VCaP (cell line): ENCODE measurements around the gene FGF9.

ENCODE experiments used
- H3K27ac ChIP-seq: fragments of 450-650 bp; 2 replicates; pipeline ENCODE4 v1.5.1; 2017
- TF ChIP-seq, protein P1 (sequence below): fragments of 450-650 bp; conservative IDR thresholded peaks from 2 replicates; pipeline ENCODE4 v1.5.1; 2017; ENCODE audit warnings: mild to moderate bottlenecking, moderate library complexity

The FGF9 gene

DNA sequence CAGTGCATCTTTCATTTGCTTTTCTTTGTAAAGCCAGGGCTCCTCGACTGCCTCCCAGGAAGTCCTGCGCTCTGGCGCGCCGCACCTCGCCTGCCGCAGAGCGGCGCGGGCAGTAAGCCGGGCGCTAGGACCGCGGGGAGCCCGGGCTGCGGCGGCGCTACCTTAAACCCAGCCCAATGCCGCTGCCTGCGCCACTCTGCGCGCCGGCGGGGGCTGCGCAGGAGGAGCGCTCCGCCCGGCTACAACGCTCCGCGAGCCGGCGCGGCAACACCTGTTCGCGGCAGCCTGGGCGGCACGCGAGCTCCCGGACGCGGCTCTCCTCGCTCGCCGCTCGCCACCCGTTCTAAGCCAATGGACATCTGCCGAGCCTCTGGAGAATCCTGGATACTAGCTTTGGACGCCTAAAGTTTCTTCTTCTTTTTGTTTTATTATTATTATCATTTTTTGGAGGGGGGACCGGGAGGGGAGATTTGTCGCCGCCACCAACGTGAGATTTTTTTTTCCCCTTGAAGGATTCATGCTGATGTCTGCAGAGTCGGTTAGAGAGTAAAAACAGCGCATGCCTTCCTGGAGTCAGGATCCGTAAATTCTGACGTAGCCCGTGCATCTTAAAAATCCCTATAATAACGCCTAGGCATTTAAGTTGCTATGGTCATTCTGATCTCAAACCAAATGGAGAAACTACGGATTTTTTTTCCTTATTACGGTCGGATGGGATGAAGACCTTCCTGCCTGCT, at the start of gene FGF9:
FGF9 (plus strand) TSS at position 191 of the 737 bp plus-strand sequence. CDS start 840 bp downstream, outside the sequence.
- TF ChIP-seq, protein P1, sequence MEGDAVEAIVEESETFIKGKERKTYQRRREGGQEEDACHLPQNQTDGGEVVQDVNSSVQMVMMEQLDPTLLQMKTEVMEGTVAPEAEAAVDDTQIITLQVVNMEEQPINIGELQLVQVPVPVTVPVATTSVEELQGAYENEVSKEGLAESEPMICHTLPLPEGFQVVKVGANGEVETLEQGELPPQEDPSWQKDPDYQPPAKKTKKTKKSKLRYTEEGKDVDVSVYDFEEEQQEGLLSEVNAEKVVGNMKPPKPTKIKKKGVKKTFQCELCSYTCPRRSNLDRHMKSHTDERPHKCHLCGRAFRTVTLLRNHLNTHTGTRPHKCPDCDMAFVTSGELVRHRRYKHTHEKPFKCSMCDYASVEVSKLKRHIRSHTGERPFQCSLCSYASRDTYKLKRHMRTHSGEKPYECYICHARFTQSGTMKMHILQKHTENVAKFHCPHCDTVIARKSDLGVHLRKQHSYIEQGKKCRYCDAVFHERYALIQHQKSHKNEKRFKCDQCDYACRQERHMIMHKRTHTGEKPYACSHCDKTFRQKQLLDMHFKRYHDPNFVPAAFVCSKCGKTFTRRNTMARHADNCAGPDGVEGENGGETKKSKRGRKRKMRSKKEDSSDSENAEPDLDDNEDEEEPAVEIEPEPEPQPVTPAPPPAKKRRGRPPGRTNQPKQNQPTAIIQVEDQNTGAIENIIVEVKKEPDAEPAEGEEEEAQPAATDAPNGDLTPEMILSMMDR, result no peak
- no peak within 1 kb of the TSS for H3K27ac ChIP-seq

DNA sequence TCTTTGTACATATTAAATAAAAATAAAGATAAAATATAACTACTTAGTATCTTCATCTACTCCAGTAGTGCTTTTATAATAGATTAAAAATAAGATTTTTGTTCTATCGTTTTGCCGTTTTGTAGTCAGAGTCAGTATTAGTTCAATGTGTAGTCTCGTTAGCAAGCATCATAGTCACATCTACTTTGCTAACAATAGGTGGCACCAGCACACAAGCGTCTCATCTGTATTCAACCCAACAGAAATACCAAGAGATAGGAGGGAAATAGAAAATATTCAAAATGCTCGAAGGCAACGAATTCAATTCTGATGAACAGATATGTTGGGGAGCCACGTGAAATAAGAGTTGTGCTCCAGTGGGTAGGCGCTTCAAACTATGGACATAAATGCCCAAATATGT, 45.5 kb upstream of the FGF9 start:
- H3K27ac ChIP-seq, result no peak overlapping the region
- TF ChIP-seq, protein P1, result peak; percentile 85

DNA sequence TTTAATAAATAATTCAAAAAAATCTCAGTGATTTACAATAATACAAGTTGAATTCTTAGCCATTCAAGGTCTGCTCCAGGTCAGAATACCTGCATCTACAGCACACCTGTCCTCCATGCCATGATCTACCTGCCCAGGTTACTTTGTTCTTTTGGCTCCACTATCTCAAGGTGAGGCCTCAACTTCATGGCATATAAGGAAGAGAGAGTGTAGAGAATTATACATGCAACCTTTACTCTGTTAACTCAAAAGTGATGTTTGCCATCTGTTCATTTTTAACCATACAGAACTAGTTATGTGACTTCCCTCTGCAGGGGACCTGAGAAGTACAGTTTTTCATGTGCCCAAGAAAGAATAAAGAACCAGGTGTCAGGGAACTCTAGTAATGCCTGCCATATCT, 38.7 kb upstream of the FGF9 start:
- TF ChIP-seq, protein P1, result no peak
- H3K27ac ChIP-seq, result no peak overlapping the region

DNA sequence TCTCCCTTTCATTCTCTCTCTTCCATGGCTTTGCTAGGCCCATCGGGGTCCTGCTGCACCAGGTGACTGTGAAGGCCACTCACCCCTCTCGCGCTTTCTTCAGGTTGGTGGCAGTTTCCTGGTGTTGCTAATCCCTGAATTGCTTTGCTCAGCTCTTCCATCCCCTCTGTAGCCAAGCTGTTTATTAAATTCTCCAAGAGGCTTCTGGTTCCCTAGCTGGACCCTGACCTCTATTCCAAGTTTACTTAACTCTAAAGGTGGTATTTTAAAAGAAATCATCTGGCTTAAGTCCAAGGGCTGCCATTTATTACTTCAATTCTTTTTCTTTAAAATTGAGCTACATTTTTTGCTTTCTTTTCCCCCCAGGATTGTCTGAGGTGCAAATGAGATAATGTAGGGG, 34.2 kb upstream of the FGF9 start:
- TF ChIP-seq, protein P1, result no peak
- H3K27ac ChIP-seq, result no peak overlapping the region

DNA sequence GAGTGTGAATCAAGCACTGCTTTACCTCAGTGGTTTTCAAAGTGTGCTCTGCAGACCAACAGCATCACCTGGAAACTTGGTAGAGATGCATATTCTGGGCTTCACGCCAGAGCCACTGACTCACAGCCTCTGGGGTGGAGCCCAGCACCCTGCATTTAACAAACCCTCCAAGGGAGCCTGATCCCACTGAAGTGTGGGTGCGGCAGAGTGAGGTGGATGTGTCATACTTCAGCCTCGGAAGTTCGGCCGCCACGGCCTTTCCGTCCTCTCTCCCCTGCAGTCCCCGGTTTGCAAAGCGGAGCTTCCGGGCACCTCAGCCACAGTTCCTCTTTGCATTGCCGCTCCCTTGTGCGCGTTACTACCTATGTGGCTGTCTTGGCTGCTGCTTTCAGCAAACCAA, 33.6 kb upstream of the FGF9 start:
- TF ChIP-seq, protein P1, result no peak

DNA sequence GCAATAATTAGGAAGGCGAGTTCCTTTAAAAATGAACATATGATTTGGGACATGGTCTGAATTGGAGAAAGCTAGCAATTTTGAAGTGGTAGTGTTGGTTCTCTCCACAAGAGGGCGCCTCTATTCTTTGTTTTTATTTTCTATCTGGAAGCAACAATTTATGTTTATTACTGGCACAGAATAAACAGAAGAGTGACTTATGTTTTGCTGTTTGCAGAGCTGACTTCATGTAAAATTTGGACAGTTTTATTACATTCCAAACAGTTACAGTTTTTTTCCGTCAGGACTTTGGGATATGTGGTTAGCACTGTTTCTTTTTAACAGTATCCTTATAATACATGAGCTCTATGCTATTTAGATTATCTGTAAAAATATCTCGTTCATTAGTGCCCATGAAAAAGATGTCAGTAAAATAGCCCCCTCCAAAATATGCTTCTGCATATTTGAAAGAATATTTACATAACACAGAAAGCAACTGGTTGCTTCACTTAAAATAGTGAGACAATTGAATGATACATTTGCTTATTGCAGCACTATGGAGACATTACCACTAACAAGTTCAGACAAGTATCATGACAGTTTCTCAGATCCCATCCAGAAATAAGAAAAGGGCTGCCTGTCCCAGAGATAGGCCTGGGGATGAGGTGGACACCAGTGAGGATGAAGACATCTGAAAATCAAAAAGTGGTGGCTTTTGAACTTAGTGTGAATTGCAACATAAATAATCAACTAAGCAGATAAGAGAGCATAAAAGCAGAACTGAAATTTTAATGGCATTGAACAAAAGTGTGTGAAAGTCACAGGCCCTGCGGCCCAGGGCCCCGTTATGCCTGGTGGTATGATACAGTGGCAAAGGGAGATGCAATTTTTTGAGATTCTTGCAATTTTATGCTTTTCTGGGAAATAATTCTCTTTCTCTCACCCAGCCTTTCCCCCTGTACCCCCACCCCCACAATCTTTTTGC, 32.3 kb upstream of the FGF9 start:
- TF ChIP-seq, protein P1, result peak; percentile 78
- H3K27ac ChIP-seq, result no peak overlapping the region

More for the DNA sequence above, 33.6 kb upstream of the FGF9 start:
- no peak overlapping the region for H3K27ac ChIP-seq

DNA sequence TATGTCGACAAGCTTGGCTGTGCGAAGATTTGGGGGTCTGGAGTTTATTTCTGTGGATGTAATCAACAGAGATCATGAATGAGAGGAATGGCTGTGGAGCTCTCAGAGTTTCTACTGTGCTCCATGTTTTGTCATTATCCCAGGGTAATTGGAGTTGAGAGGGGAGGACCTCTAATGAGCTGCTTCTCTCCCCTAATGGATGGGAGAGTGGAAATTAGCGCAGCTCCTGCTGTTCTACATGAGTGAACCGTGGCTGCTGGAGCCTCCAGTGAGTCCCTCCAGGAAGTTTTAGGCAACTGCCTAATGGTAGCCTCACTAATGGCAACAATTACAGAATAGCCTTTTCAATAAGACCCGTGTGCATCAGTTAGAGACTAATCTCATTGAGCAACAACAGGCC, 31.3 kb upstream of the FGF9 start:
- H3K27ac ChIP-seq, result no peak overlapping the region
- TF ChIP-seq, protein P1, result no peak
